HG02763 (cell line): ENCODE data around the gene SARS1.
"Not testable (repeated sequence)": the region's sequence is repeated elsewhere in the genome, so short reads cannot be mapped to it uniquely, and the experiment has no call there.

ENCODE experiments used
- ATAC-seq: cut with Tn5 transposase; IDR thresholded peaks from one replicate; pipeline ENCODE4 v1.9.1; 2021; ENCODE audit warnings: mild to moderate bottlenecking, moderate library complexity; ENCODE audit not compliant: unreplicated experiment

The SARS1 gene

DNA sequence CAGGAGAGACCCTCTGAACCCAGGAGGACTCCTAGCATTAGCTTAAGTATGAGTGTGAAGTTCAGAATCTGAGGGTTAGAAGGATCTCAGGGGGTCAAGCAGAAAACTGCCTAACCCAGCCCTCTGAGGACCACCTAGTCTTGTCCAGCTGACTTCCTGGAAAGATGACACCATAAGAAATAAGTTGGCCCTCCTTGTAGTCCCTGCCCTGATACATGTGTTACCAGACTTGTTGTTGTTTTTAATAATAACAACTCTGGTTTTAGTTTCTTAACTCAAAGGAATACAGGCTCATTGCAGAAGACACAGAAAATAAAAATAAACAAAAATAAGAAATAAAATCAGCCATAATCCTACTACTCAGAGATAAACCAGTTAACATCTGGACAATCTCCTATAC, 21.8 kb upstream of the SARS1 start:
- no peak for ATAC-seq

DNA sequence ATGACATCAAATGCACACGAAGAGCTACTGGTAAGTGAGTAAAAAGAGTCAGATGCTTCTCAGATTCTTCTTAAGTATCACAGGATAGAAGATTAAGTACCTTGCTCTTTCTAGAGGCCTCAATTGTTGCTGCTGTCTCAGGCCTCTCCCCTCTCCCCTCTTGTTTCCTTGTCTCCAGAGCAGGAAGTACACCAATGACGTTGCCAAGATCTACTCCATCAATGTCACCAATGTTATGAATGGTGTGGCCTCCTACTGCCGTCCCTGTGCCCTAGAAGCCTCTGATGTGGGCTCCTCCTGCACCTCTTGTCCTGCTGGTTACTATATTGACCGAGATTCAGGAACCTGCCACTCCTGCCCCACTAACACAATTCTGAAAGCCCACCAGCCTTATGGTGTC, 21.3 kb upstream of the SARS1 start:
- no peak for ATAC-seq

DNA sequence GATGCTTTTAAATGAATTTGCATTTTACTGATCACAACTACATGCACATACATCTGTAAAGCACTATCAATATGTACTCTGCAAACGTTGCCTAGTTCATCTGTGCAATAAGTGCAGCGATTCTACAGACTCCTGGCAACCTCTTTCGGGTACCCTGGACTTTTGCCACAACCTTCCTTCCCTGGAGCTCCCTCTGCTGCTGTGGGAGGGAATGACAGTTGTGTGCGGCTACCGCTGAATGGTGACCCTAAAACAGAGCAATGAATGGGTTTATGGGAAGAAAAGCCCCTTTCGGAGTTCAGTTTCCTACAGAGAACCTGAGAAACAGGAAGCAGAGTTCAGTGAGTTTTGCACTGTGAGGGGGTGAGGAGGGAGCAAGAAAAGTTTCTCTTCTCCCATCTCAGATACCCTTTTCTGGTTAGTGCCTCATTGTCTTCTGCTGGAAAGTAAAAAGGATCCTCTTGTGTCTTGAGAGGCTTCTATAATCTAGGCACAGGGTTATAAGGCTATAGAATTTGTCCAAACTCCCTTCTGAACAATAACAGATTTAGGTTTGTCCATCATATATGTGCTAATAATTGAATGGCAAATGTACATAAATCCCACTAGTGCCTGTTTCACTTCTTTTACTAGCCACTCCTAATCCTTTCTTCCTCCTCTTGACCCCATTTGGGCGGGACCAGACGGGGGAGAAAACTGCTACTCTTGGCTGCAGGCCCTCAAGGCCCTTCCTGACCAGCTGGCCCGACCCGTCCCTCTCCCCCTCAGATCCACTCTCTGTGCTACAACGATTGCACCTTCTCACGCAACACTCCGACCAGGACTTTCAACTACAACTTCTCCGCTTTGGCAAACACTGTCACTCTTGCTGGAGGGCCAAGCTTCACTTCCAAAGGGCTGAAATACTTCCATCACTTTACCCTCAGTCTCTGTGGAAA, 19.8 kb upstream of the SARS1 start:
- ATAC-seq = no peak

- ATAC-seq = no peak
Measured at GRCh38 chr1:109197158-109198042, 16.3 kb upstream of the SARS1 start.

GRCh38 chr1:109198043-109198695, 15.5 kb upstream of the SARS1 start:
- ATAC-seq = no peak

DNA sequence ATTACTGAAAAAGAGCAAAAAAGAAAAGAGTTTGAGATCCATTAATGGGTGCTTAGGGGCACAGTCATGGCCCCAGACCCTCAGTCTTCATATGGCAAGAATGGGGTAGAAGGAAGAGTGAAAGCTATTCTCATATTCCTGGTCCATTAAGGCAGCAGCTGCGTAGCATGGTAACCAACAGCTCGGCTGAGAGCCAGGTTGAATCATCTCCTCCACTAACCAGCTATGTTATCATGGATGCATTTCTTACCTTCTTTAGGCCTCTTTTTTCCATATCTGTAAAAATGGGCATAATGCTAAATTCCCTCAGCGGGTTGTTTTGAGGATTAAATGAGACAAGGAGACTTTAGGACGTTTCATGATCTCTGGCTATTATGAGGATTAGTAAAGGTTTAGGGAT, 15.0 kb upstream of the SARS1 start:
- ATAC-seq = no peak

DNA sequence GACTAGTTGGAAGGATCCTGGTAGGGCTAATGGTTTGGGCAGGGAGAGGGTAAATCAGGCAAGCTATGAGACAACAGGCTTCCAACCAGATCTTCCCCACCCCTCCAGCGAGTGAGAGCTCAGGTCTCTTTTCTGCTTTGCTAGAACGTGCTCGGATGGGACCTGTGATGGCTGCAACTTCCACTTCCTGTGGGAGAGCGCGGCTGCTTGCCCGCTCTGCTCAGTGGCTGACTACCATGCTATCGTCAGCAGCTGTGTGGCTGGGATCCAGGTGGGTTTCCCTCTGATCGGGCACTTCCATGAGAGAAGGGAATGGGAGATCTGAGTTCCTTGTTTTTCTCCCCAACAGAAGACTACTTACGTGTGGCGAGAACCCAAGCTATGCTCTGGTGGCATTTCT, 14.0 kb upstream of the SARS1 start:
- ATAC-seq = no peak

GRCh38 chr1:109201123-109201703, 12.5 kb upstream of the SARS1 start:
- no peak for ATAC-seq

GRCh38 chr1:109204484-109204883, 9.2 kb upstream of the SARS1 start:
- no peak for ATAC-seq

GRCh38 chr1:109206339-109206738, 7.4 kb upstream of the SARS1 start:
- ATAC-seq = no peak

DNA sequence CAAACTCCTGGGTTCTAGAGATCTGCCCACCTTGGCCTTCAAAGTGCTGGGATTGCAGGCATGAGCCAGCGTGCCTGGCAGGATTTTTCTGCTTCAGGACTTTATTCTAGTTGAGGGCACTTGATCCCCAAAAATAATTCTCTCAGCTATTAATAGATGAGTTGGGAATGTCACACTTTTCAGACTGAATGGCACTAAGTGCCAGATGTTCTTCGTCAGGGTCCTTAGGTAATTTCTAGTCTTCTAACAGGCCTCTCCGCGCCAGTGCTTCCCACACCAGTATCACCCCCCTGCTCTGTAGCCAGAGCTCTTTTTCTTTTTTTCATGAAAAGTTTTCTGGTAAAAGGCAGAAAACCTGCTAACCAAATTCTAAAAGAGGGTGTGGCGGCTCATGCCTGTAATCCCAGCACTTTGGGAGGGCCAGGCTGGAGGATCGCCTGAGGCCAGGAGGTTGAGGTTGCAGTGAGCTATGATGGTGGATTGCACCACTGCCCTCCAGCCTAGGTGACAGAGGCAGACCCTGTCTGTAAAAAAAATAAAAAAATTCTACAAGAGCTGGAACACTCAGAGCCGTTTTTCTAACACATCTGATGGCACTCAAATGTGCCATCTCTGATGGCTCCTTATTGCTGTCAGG, 6.1 kb upstream of the SARS1 start:
- no peak for ATAC-seq

DNA sequence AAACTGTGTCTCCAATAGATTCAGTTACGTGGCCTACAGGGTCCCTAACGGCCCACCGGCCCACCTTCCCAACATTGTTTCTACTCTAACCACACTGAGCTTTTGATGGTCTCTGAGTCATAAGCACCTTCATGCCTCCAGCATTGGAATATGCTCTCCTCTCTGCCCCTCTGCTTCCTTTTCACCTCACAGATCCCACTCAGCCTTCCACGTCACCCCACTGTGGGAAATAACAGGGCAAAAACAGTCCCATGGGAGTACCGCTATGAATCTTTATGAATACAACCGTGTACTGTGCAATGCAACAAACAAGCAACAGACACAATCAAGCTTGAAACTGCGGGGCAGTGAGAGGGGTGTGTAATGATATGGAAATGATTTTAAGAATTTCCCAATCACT, 5.3 kb upstream of the SARS1 start:
- ATAC-seq = no peak

DNA sequence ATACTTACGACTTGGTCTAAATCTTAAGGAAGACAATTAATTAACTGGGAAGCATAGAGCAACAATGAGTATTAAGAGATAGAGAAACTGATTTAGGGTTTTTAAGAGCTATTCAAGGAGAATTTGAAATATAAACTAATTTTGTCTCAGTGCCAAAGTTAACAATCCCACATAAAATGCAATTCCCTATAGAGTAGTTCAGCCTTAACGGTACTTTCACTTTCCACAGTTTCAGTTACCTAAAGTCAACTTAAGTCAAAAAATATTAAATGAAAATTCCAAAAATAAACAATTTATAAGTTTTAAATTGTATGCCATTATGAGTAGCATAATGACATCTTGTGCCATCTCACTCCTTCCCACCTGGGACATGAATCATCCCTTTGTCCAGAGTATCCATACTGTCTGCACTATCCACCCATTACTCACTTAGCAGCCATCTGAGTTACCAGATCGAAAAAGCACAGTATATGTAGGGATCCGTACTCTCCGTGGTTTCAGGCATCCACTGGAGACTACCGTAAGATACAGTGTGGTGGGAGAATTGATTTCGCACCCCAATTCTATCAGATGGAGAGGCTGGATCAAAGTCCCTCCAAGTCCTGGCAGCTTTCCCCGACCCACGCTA, 4.8 kb upstream of the SARS1 start:
- no peak for ATAC-seq

DNA sequence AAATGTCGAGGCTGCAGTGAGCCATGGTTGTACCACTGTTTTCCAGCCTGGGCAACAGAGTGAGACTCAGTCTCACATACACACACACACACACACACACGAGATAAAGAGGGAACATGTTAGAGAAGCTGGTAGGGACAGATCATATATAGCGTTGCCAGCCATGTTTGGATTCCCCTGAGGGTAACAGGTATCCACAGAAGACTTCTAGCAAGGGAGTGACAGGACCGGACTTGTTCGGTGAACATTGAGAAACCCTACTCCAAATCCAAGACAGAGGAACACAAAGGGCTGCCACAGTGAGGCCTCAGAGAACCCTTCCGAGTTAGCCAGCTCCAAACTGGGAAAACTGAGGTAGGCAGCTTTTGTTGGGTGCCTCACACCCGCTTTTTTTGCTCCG, 3.7 kb upstream of the SARS1 start:
- ATAC-seq = no peak

DNA sequence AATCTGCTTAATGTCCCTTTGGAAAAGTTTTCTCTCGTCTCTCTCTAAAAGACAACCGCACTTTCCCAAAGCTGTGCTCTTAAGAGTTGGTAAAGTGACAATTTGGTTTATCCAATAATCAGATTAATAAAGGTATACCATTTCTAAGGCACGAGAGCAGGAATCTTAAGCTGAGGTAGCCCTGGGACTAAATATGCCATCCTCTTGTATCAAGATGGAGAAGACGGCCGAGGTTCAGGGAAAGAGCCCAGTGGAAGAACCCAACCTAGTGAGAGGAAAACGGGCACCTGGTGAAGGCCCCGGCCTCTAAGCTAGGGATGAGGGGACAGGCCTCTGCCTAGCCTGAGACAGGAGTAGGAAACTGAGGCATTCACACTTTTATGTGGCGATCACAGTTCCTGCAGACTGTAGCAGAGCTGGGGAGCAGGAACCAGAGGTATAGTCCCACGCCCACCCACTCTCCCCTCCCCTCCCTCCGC, 334 bp upstream of the SARS1 start:
- ATAC-seq = no peak

DNA sequence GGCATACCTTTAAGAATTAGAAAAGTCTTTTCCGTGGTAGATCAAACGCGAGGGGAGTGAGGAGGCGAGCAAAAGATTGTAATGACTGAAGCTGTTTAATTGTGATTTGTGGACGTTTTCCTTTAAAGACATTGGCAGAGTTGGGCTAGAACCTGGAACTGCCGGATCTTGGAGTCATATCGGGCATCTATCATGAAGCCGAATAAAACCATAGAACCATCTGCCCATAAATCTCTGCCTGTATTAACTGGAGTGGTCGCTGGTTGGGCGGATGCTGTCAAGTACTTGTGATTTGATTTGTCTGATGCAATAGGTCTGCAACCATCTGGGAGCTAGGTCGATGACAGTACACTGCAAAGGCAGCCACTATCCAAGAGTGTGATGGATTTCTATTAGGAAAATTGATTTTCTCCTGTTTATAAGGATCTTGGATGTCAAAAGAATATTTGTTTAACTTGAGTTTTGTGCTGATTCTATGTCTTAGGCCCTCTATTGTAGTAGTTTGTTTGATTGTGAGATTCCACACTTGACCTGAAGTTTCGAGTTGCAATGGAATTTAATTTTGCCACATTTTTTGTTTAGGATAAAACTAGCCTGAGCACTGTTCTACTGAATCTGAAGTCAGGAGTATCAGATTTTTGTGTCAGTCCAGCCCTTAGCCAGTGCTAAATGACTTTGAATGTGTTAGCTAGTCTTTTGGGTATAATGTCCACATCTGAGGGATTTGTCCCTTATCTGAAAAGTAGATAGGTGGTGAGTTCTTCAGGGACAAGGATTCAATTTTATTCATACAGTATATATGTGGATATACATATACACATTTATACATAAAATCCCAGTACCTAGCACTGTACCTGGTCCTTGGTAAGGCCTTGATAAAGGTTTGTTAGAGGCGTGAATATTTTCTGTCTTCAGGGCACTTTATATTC, 1.2 kb downstream of the SARS1 start:
- ATAC-seq = no peak

GRCh38 chr1:109216662-109217061, 2.9 kb downstream of the SARS1 start:
- no peak for ATAC-seq

- no peak for ATAC-seq
Measured at GRCh38 chr1:109218516-109218915, 4.8 kb downstream of the SARS1 start.

DNA sequence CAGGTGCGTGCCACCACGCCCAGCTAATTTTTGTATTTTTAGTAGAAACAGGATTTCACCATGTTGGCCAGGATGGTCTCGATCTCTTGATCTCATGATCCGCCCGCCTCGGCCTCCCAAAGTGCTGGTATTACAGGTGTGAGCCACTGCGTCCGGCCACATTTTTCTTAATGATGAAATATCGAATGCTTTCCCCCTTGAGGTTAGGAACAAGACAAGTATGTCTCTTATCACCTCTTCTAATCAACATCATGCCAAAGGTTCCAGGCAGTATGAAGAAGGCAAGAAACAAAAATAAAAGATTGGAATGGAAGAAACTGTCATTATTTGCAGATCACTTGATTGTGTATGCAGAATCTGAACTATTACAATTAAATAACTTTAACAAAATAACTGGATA, 7.5 kb downstream of the SARS1 start:
- not testable (repeated sequence) for ATAC-seq
